IPS-20b (cell line): ENCODE data around the gene CARD14.

Source experiments
- H3K27ac ChIP-seq: one replicate; pipeline ENCODE4 v1.5.1; 2013; ENCODE audit warnings: low read length
- H3K27me3 ChIP-seq: 2 replicates; pipeline ENCODE4 v1.6.1; 2013; ENCODE audit warnings: mild to moderate bottlenecking, low read length, inconsistent platforms; ENCODE audit not compliant: insufficient read depth
- H3K36me3 ChIP-seq: 2 replicates; pipeline ENCODE4 v1.6.1; 2013; ENCODE audit warnings: low read depth, mild to moderate bottlenecking, inconsistent platforms, low read length, moderate library complexity; ENCODE audit not compliant: insufficient read depth
- H3K4me1 ChIP-seq: 2 replicates; pipeline ENCODE4 v1.6.1; 2013; ENCODE audit warnings: mild to moderate bottlenecking, control low read depth, inconsistent platforms, low read length, moderate library complexity; ENCODE audit not compliant: insufficient read depth
- H3K4me3 ChIP-seq: 2 replicates; pipeline ENCODE4 v1.5.1; 2013; ENCODE audit warnings: mild to moderate bottlenecking, low read length, inconsistent platforms
- H3K9ac ChIP-seq: 2 replicates; pipeline ENCODE4 v1.6.1; 2013; ENCODE audit warnings: low read depth, mild to moderate bottlenecking, inconsistent platforms, low read length, moderate library complexity
- H3K9me3 ChIP-seq: 2 replicates; pipeline ENCODE4 v1.6.1; 2013; ENCODE audit warnings: mild to moderate bottlenecking, low read depth, low read length, inconsistent platforms; ENCODE audit not compliant: insufficient read depth

The CARD14 gene

GRCh38 chr17:80204626-80205468 lies 35.0 kb downstream of the CARD14 start:
- H3K9me3 ChIP-seq, result no peaks in the 10 kb centered on the region
- peaks cover 5% of the 10 kb centered on the region for H3K36me3 ChIP-seq
- no peak overlapping the region for H3K4me3 ChIP-seq
- no peaks in the 10 kb centered on the region for H3K27me3 ChIP-seq
- H3K9ac ChIP-seq, result no peak overlapping the region
- no peak overlapping the region for H3K27ac ChIP-seq
- no peaks in the 10 kb centered on the region for H3K4me1 ChIP-seq

- no peak overlapping the region for H3K4me3 ChIP-seq
- no peak overlapping the region for H3K27ac ChIP-seq
- no peaks in the 10 kb centered on the region for H3K4me1 ChIP-seq
- no peaks in the 10 kb centered on the region for H3K9me3 ChIP-seq
- H3K9ac ChIP-seq, result no peak overlapping the region
- no peaks in the 10 kb centered on the region for H3K27me3 ChIP-seq
- H3K36me3 ChIP-seq, result peaks cover 15% of the 10 kb centered on the region
Observed at GRCh38 chr17:80205811-80206210, 36.0 kb downstream of the CARD14 start.

GRCh38 chr17:80208050-80208449 lies 38.2 kb downstream of the CARD14 start:
- H3K27ac ChIP-seq, result no peak overlapping the region
- peaks cover 25% of the 10 kb centered on the region for H3K36me3 ChIP-seq
- no peaks in the 10 kb centered on the region for H3K4me1 ChIP-seq
- H3K9me3 ChIP-seq, result no peaks in the 10 kb centered on the region
- no peak overlapping the region for H3K4me3 ChIP-seq
- no peak overlapping the region for H3K9ac ChIP-seq
- no peaks in the 10 kb centered on the region for H3K27me3 ChIP-seq

- Histone ChIP-seq H3K27me3 (no peaks in the 10 kb centered on the region), H3K9me3 (no peaks in the 10 kb centered on the region), H3K9ac (no peak overlapping the region), H3K27ac (no peak overlapping the region), H3K4me3 (no peak overlapping the region), H3K36me3 (peaks cover 29% of the 10 kb centered on the region), H3K4me1 (no peaks in the 10 kb centered on the region)
Observed at GRCh38 chr17:80209765-80210164, 39.9 kb downstream of the CARD14 start.

- H3K9ac ChIP-seq, result no peak overlapping the region
- H3K4me1 ChIP-seq, result no peaks in the 10 kb centered on the region
- no peak overlapping the region for H3K4me3 ChIP-seq
- H3K27ac ChIP-seq, result no peak overlapping the region
- peaks cover 29% of the 10 kb centered on the region for H3K36me3 ChIP-seq
- H3K27me3 ChIP-seq, result no peaks in the 10 kb centered on the region
- no peaks in the 10 kb centered on the region for H3K9me3 ChIP-seq
Observed at GRCh38 chr17:80210348-80211108, 40.7 kb downstream of the CARD14 start.

GRCh38 chr17:80212109-80212508 lies 42.3 kb downstream of the CARD14 start:
- Histone ChIP-seq H3K36me3 (peaks cover 29% of the 10 kb centered on the region), H3K9me3 (no peaks in the 10 kb centered on the region), H3K27me3 (no peaks in the 10 kb centered on the region), H3K9ac (no peak overlapping the region), H3K4me3 (no peak overlapping the region), H3K4me1 (no peaks in the 10 kb centered on the region), H3K27ac (no peak overlapping the region)

- Histone ChIP-seq H3K4me1 (no peaks in the 10 kb centered on the region), H3K27ac (no peak overlapping the region), H3K9me3 (no peaks in the 10 kb centered on the region), H3K36me3 (peaks cover 32% of the 10 kb centered on the region), H3K9ac (no peak overlapping the region), H3K27me3 (no peaks in the 10 kb centered on the region), H3K4me3 (no peak overlapping the region)
Observed at GRCh38 chr17:80212511-80212910, 42.7 kb downstream of the CARD14 start.

- no peak overlapping the region for H3K27ac ChIP-seq
- H3K9me3 ChIP-seq, result no peaks in the 10 kb centered on the region
- no peak overlapping the region for H3K9ac ChIP-seq
- no peaks in the 10 kb centered on the region for H3K4me1 ChIP-seq
- peaks cover 36% of the 10 kb centered on the region for H3K36me3 ChIP-seq
- H3K4me3 ChIP-seq, result no peak overlapping the region
- no peaks in the 10 kb centered on the region for H3K27me3 ChIP-seq
Observed at GRCh38 chr17:80212962-80213642, 43.3 kb downstream of the CARD14 start.

- H3K27me3 ChIP-seq, result no peaks in the 10 kb centered on the region
- H3K4me1 ChIP-seq, result no peaks in the 10 kb centered on the region
- no peak overlapping the region for H3K27ac ChIP-seq
- H3K36me3 ChIP-seq, result peaks cover 36% of the 10 kb centered on the region
- H3K4me3 ChIP-seq, result no peak overlapping the region
- H3K9me3 ChIP-seq, result no peaks in the 10 kb centered on the region
- H3K9ac ChIP-seq, result no peak overlapping the region
Observed at GRCh38 chr17:80213643-80213975, 43.8 kb downstream of the CARD14 start.

- no peaks in the 10 kb centered on the region for H3K9me3 ChIP-seq
- H3K4me1 ChIP-seq, result no peaks in the 10 kb centered on the region
- H3K27ac ChIP-seq, result no peak overlapping the region
- H3K4me3 ChIP-seq, result no peak overlapping the region
- no peak overlapping the region for H3K9ac ChIP-seq
- H3K36me3 ChIP-seq, result peaks cover 36% of the 10 kb centered on the region
- no peaks in the 10 kb centered on the region for H3K27me3 ChIP-seq
Observed at GRCh38 chr17:80214012-80214877, 44.4 kb downstream of the CARD14 start.

GRCh38 chr17:80214878-80215210 lies 45.0 kb downstream of the CARD14 start:
- H3K9ac ChIP-seq, result no peak overlapping the region
- H3K27ac ChIP-seq, result no peak overlapping the region
- no peaks in the 10 kb centered on the region for H3K9me3 ChIP-seq
- H3K27me3 ChIP-seq, result no peaks in the 10 kb centered on the region
- peaks cover 31% of the 10 kb centered on the region for H3K36me3 ChIP-seq
- H3K4me1 ChIP-seq, result no peaks in the 10 kb centered on the region
- H3K4me3 ChIP-seq, result no peak overlapping the region
